Loucy (cell line): Measurements from ENCODE around the gene ATOX1.
"Not testable (repeated sequence)": the region's sequence is repeated elsewhere in the genome, so short reads cannot be mapped to it uniquely, and the experiment has no call there.

Source experiments
- H2AFZ ChIP-seq: fragments of 200-600 bp; sonication (generic); 2 replicates; pipeline ENCODE4 v1.6.0; 2016; ENCODE audit warnings: antibody characterized with exemption, mild to moderate bottlenecking, low read length, moderate library complexity
- H3F3A ChIP-seq: fragments of 200-600 bp; 2 replicates; pipeline ENCODE4 v1.6.0; 2016; ENCODE audit warnings: antibody characterized with exemption, low read depth, mild to moderate bottlenecking
- H3K27me3 ChIP-seq: fragments of 200-600 bp; sonication (generic); 2 replicates; pipeline ENCODE4 v1.6.1; 2014; ENCODE audit warnings: low read length, mild to moderate bottlenecking; ENCODE audit not compliant: insufficient read depth, poor library complexity, severe bottlenecking
- H3K36me3 ChIP-seq: fragments of 200-600 bp; sonication (generic); 2 replicates; pipeline ENCODE4 v1.6.1; 2016; ENCODE audit warnings: low read length; ENCODE audit not compliant: insufficient read depth
- H3K4me1 ChIP-seq: fragments of 200-600 bp; sonication (generic); 2 replicates; pipeline ENCODE4 v1.5.1; 2014; ENCODE audit warnings: low read length, mild to moderate bottlenecking; ENCODE audit not compliant: insufficient read depth, poor library complexity, severe bottlenecking
- H3K4me2 ChIP-seq: fragments of 200-600 bp; sonication (generic); 2 replicates; pipeline ENCODE4 v1.6.0; 2014; ENCODE audit warnings: antibody characterized with exemption, low read length, low read depth, mild to moderate bottlenecking; ENCODE audit not compliant: poor library complexity, severe bottlenecking
- H3K4me3 ChIP-seq: fragments of 200-600 bp; sonication (generic); 2 replicates; pipeline ENCODE4 v1.5.1; 2014; ENCODE audit warnings: low read length, mild to moderate bottlenecking, mixed read lengths; ENCODE audit not compliant: poor library complexity, severe bottlenecking
- H3K79me2 ChIP-seq: fragments of 200-600 bp; sonication (generic); 2 replicates; pipeline ENCODE4 v1.6.1; 2014; ENCODE audit warnings: low read length; ENCODE audit not compliant: insufficient read depth
- H3K9ac ChIP-seq: fragments of 200-600 bp; sonication (generic); 2 replicates; pipeline ENCODE4 v1.6.0; 2014; ENCODE audit warnings: mild to moderate bottlenecking, low read depth, low read length, moderate library complexity; ENCODE audit not compliant: poor library complexity, severe bottlenecking
- H3K9me2 ChIP-seq: fragments of 200-600 bp; sonication (generic); replicated peaks from 2 replicates; pipeline ENCODE4 v1.6.1; 2016; ENCODE audit warnings: low read depth, low read length, mixed read lengths
- H3K9me3 ChIP-seq: fragments of 200-600 bp; sonication (generic); 2 replicates; pipeline ENCODE4 v1.6.1; 2014; ENCODE audit warnings: mild to moderate bottlenecking, antibody characterized with exemption, low read length, low read depth; ENCODE audit not compliant: insufficient read depth
- H4K20me1 ChIP-seq: fragments of 200-600 bp; sonication (generic); 2 replicates; pipeline ENCODE4 v1.6.0; 2014; ENCODE audit warnings: antibody characterized with exemption, low read length, mild to moderate bottlenecking; ENCODE audit not compliant: insufficient read depth, poor library complexity, severe bottlenecking
- EZH2phosphoT487 ChIP-seq: fragments of 200-600 bp; IDR thresholded peaks from 2 replicates; pipeline ENCODE4 v1.6.1; 2018; ENCODE audit warnings: antibody characterized with exemption, mild to moderate bottlenecking, moderate library complexity, borderline replicate concordance
- TF ChIP-seq, protein P1 (sequence below): fragments of 200-600 bp; sonication (generic); conservative IDR thresholded peaks from 2 replicates; pipeline ENCODE4 v1.5.1; 2014; ENCODE audit warnings: mild to moderate bottlenecking, antibody characterized with exemption, low read length

The ATOX1 gene

DNA sequence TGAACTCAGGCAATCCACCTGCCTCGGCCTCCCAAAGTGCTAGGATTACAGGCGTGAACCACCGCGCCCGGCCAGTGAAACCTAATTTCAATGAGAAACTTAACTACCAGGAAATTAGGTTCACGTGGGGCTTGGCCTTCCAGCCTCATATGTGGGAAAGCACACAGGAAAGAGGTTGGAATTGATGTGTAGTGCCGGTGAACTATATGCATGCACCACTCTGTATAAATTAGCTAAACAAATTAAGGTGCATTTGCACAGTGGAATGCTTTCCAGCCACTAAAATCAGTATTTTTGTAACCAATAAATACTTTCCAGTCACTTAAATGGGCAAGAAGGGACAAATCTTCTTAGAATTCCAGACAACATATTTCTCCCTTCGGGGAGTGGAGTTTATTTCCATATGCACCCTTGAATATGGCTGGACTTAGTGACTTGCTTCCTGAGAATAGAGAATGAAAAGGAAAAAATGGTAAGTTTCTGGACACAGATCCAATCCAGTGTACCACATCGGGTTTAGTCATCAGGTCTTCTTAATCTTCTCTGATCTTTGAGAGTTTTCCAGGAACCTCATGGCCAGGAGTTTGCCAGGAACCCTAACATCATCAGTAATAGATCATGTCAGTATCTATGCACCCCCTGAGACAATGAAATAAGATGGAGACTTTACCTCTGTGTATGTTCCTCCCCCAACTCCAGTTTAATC is 24.9 kb downstream of the ATOX1 start:
- Histone ChIP-seq H3K4me3 (no peak overlapping the region), H3K9me3 (0 out of 2 replicates have a peak, but pooled peaks cover 3% of the 10 kb centered on the region), H3K4me1 (no peaks in the 10 kb centered on the region), H3K9me2 (no peaks in the 10 kb centered on the region), H2AFZ (no peak overlapping the region), H3K79me2 (no peaks in the 10 kb centered on the region), H3K4me2 (no peak overlapping the region), H3K27me3 (no peaks in the 10 kb centered on the region), H3F3A (no peaks in the 10 kb centered on the region), H4K20me1 (no peaks in the 10 kb centered on the region), H3K36me3 (no peaks in the 10 kb centered on the region), H3K9ac (no peak overlapping the region)
- TF ChIP-seq EZH2phosphoT487 = no peak
- TF ChIP-seq, protein P1, sequence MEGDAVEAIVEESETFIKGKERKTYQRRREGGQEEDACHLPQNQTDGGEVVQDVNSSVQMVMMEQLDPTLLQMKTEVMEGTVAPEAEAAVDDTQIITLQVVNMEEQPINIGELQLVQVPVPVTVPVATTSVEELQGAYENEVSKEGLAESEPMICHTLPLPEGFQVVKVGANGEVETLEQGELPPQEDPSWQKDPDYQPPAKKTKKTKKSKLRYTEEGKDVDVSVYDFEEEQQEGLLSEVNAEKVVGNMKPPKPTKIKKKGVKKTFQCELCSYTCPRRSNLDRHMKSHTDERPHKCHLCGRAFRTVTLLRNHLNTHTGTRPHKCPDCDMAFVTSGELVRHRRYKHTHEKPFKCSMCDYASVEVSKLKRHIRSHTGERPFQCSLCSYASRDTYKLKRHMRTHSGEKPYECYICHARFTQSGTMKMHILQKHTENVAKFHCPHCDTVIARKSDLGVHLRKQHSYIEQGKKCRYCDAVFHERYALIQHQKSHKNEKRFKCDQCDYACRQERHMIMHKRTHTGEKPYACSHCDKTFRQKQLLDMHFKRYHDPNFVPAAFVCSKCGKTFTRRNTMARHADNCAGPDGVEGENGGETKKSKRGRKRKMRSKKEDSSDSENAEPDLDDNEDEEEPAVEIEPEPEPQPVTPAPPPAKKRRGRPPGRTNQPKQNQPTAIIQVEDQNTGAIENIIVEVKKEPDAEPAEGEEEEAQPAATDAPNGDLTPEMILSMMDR = no peak

DNA sequence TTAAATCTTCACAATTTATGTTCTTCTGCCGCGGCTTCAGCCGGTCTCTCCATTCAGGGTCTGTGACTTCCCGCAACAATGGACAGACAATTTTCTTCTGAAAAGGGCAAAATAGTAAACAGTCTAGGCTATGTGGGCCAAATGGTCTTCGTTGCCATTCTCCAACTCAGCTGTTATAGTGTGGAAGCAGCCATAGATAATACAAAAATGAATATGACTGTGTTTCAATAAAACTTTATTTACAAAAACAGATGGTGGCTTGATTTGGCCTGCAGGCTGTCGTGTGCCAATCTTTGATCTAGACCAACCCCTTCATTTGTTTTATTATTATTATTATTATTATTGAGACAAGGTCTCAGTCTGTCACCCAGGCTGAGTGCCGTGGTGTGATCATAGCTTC is 28.1 kb downstream of the ATOX1 start:
- Histone ChIP-seq H3K9me2 (no peaks in the 10 kb centered on the region), H2AFZ (no peak overlapping the region), H3K27me3 (no peaks in the 10 kb centered on the region), H3F3A (no peaks in the 10 kb centered on the region), H3K36me3 (no peaks in the 10 kb centered on the region), H3K4me3 (no peak overlapping the region), H4K20me1 (no peaks in the 10 kb centered on the region), H3K4me2 (no peak overlapping the region), H3K79me2 (no peaks in the 10 kb centered on the region), H3K9me3 (0 out of 2 replicates have a peak, but pooled peaks cover 3% of the 10 kb centered on the region), H3K9ac (no peak overlapping the region), H3K4me1 (no peaks in the 10 kb centered on the region)
- TF ChIP-seq, protein P1 = no peak
- TF ChIP-seq EZH2phosphoT487 = no peak

DNA sequence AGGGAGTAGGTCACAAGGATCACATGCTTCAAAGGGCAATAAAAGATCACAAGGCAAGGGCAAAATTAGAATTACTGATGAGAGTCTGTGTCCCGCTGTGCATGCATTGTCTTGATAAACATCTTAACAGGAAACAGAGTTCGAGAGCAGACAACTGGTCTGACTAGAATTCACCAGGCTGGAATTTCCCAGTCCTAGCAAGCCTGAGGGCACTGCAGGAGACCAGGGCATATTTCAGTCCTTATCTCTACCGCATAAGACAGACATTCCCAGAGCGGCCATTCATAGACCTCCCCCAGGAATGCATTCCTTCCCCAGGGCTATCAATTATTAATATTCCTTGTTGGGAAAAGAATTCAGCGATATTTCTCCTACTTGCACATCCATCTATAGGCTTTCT is 28.8 kb downstream of the ATOX1 start:
- H3K36me3 ChIP-seq, H3K27me3 ChIP-seq, H4K20me1 ChIP-seq, H3K4me2 ChIP-seq, H3K79me2 ChIP-seq, H2AFZ ChIP-seq, H3K9me2 ChIP-seq, H3F3A ChIP-seq, H3K4me3 ChIP-seq, H3K4me1 ChIP-seq, H3K9me3 ChIP-seq, H3K9ac ChIP-seq: not testable (repeated sequence)

DNA sequence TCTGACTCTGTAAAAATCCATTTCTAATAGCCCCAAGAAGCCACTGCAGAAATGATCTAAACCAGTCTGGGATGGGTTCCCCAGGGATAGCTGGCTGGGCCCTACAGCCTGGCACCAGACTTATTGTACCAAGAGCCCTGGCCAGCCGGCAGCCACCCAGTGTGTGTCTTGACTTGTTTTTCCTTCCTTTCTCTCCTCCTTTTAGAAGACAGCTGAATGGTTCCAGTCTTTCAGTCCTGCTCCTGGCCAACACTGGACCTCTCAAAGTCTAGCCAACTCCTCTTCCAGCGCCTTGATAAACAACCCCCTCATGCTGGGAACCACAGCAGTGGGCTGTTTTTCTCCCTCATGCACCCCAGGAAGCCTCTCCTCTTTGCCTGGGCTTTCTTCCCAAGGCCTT is 34.1 kb downstream of the ATOX1 start:
- no peak for TF ChIP-seq EZH2phosphoT487
- TF ChIP-seq, protein P1 = no peak
- no peaks in the 10 kb centered on the region for H3K9me2 ChIP-seq
- H3K4me1 ChIP-seq = peaks cover 7% of the 10 kb centered on the region
- H3F3A ChIP-seq = no peaks in the 10 kb centered on the region
- H3K79me2 ChIP-seq = no peaks in the 10 kb centered on the region
- H3K4me2 ChIP-seq = no peak overlapping the region
- no peak overlapping the region for H3K4me3 ChIP-seq
- H3K9ac ChIP-seq = no peak overlapping the region
- H3K27me3 ChIP-seq = no peaks in the 10 kb centered on the region
- no peak overlapping the region for H2AFZ ChIP-seq
- H4K20me1 ChIP-seq = no peaks in the 10 kb centered on the region
- H3K9me3 ChIP-seq = no peaks in the 10 kb centered on the region
- no peaks in the 10 kb centered on the region for H3K36me3 ChIP-seq
